ENCODE data around the gene GABRG3. TPM values are rescaled to one million over a fixed set of nuclear protein-coding genes. Genes with fewer than 3 reads are reported as not detected.

GABRG3 gene
- total and polyA plus RNA-seq, 2 experiments from 2014 or later = 0.10 to 1.4 TPM

DNA sequence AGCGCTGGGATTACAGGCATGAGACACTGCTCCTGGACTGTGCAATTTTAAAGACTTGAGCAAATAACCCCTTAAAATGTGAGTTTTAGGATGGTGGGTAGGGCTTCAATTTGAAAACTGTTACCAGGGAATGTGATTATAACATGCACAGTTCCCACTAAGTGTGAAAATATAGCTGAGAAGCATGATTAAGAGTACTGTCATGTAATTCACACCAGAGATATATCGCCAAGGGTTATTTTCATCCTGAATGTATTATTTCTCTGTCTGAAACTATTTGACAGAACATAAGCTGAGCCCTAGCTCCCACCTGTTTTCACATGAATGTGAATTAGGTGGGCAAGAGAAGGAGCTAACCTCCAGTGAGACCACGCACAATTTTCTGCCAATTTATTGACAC lies 457.2 kb downstream of the GABRG3 start:
- Mint-ChIP-seq H3K27ac (no peak overlapping the region), H3K27me3 (ENCODE audit: insufficient read depth, low read depth, poor library complexity) (no peaks in the 10 kb centered on the region), H3K4me3 (no peak overlapping the region), H3K36me3 (ENCODE audit: low read depth) (peaks cover 10% of the 10 kb centered on the region; the same call in 2 of the 3 replicates), H3K4me1 (no peaks in the 10 kb centered on the region), H3K9me3 (peaks cover 18% of the 10 kb centered on the region)
- Histone ChIP-seq H3K27me3 (ENCODE audit: insufficient read depth) (no peaks in the 10 kb centered on the region), H3K4me1 (ENCODE audit: insufficient read depth) (no peaks in the 10 kb centered on the region), H3K4me2 (no peak overlapping the region), H4K20me1 (replicated peaks; ENCODE audit: insufficient read depth) (no peaks in the 10 kb centered on the region), H3F3A (replicated peaks; ENCODE audit: low read depth) (no peaks in the 10 kb centered on the region), H3K27ac (ENCODE audit: low read depth) (no peak overlapping the region), H3K4me3 (no peak overlapping the region), H3K79me2 (replicated peaks; ENCODE audit: insufficient read depth) (no peaks in the 10 kb centered on the region), H2AFZ (no peak overlapping the region), H3K9me2 (ENCODE audit: insufficient read depth) (no peaks in the 10 kb centered on the region), H3K36me3 (ENCODE audit: insufficient read depth) (peaks cover 10% of the 10 kb centered on the region)
- DNase-seq (ENCODE audit: low spot score) (no peak), ATAC-seq (no peak)
- TF ChIP-seq NANOG (IDR thresholded peaks at IDR 0.05; ENCODE audit: borderline replicate concordance) = no peak
- TF ChIP-seq ZNF114 (CRISPR knock-in tag; IDR thresholded peaks at IDR 0.05) = no peak
- TF ChIP-seq CTCF (conservative IDR thresholded peaks at IDR 0.05; ENCODE audit: low read depth in 2 of 2) = no peak
- no peak for TF ChIP-seq REST (IDR thresholded peaks at IDR 0.05; ENCODE audit: unreplicated experiment)
- TF ChIP-seq EZH2 (IDR thresholded peaks at IDR 0.05; ENCODE audit: low read depth, unreplicated experiment) = no peak
- TF ChIP-seq, protein P1, sequence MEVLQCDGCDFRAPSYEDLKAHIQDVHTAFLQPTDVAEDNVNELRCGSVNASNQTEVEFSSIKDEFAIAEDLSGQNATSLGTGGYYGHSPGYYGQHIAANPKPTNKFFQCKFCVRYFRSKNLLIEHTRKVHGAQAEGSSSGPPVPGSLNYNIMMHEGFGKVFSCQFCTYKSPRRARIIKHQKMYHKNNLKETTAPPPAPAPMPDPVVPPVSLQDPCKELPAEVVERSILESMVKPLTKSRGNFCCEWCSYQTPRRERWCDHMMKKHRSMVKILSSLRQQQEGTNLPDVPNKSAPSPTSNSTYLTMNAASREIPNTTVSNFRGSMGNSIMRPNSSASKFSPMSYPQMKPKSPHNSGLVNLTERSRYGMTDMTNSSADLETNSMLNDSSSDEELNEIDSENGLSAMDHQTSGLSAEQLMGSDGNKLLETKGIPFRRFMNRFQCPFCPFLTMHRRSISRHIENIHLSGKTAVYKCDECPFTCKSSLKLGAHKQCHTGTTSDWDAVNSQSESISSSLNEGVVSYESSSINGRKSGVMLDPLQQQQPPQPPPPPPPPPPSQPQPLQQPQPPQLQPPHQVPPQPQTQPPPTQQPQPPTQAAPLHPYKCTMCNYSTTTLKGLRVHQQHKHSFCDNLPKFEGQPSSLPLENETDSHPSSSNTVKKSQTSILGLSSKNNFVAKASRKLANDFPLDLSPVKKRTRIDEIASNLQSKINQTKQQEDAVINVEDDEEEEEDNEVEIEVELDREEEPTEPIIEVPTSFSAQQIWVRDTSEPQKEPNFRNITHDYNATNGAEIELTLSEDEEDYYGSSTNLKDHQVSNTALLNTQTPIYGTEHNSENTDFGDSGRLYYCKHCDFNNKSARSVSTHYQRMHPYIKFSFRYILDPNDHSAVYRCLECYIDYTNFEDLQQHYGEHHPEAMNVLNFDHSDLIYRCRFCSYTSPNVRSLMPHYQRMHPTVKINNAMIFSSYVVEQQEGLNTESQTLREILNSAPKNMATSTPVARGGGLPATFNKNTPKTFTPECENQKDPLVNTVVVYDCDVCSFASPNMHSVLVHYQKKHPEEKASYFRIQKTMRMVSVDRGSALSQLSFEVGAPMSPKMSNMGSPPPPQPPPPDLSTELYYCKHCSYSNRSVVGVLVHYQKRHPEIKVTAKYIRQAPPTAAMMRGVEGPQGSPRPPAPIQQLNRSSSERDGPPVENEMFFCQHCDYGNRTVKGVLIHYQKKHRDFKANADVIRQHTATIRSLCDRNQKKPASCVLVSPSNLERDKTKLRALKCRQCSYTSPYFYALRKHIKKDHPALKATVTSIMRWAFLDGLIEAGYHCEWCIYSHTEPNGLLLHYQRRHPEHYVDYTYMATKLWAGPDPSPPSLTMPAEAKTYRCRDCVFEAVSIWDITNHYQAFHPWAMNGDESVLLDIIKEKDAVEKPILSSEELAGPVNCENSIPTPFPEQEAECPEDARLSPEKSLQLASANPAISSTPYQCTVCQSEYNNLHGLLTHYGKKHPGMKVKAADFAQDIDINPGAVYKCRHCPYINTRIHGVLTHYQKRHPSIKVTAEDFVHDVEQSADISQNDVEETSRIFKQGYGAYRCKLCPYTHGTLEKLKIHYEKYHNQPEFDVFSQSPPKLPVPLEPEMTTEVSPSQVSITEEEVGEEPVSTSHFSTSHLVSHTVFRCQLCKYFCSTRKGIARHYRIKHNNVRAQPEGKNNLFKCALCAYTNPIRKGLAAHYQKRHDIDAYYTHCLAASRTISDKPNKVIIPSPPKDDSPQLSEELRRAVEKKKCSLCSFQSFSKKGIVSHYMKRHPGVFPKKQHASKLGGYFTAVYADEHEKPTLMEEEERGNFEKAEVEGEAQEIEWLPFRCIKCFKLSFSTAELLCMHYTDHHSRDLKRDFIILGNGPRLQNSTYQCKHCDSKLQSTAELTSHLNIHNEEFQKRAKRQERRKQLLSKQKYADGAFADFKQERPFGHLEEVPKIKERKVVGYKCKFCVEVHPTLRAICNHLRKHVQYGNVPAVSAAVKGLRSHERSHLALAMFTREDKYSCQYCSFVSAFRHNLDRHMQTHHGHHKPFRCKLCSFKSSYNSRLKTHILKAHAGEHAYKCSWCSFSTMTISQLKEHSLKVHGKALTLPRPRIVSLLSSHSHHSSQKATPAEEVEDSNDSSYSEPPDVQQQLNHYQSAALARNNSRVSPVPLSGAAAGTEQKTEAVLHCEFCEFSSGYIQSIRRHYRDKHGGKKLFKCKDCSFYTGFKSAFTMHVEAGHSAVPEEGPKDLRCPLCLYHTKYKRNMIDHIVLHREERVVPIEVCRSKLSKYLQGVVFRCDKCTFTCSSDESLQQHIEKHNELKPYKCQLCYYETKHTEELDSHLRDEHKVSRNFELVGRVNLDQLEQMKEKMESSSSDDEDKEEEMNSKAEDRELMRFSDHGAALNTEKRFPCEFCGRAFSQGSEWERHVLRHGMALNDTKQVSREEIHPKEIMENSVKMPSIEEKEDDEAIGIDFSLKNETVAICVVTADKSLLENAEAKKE (CRISPR knock-in tag; IDR thresholded peaks at IDR 0.05) = no peak
- TF ChIP-seq POLR2AphosphoS5 (IDR thresholded peaks at IDR 0.05; ENCODE audit: low read depth) = no peak
- no peak for TF ChIP-seq ETS1 (IDR thresholded peaks at IDR 0.05)
- TF ChIP-seq CREB1 (CRISPR knock-in tag; IDR thresholded peaks at IDR 0.05; ENCODE audit: low read depth) = no peak
- TF ChIP-seq JUNB (IDR thresholded peaks at IDR 0.05; ENCODE audit: unreplicated experiment) = no peak
- no peak for TF ChIP-seq STAT1 (IDR thresholded peaks at IDR 0.05; ENCODE audit: unreplicated experiment)
- no peak for TF ChIP-seq ZNF331 (CRISPR knock-in tag; IDR thresholded peaks at IDR 0.05; ENCODE audit: low read depth)
- no peak for TF ChIP-seq EZH2phosphoT487 (IDR thresholded peaks at IDR 0.05; ENCODE audit: unreplicated experiment)

Data from GM23338 (cell line).